Heart left ventricle (tissue), 13 donors: Measurements from ENCODE around the gene ICAM2.

Experiments
- POLR2A ChIP-seq, 2 donors: fragments of 450-650 bp; IDR thresholded peaks; one replicate each; pipeline ENCODE4 v1.6.1; 2017; ENCODE audit warnings: antibody characterized with exemption in 2 of 2, mild to moderate bottlenecking in 2 of 2, moderate library complexity in 2 of 2
- TF ChIP-seq, protein P1 (sequence below), 12 donors: fragments of 200-600 bp; sonication (generic) in 4 of 12; IDR thresholded peaks; one replicate each; pipeline versions ENCODE4 v1.5.0 to v1.8.0; 2018 to 2022; ENCODE audit warnings: antibody characterized with exemption in 12 of 12, mild to moderate bottlenecking in 5 of 12
- donor health status: ischemic (EF 13 %, LVEDD 7.1; RV severe dilation, severe dysfunction).
- donor health status: DM: no; HTN: yes; CAD: no.
- donor health status: DM: no; HTN: no; CAD: no.
- donor health status: ischemic (EF 25% LVEDD 6.9; RV normal size, moderate dysfunction).
- donor health status: ischemic (EF 25% LVEDD 5.7; RV mildly dilated, moderate dysfunction).
- donor health status: ischemic (EF 35%, LVEDD 5.7; RV mildly dilated, moderate dysfunction).
- donor health status: nonischemic (EF 11% LVEDD 7.7; RV severe dilation, severe dysfunction).
- donor health status: DM: yes; HTN: yes; CAD: no.
- donor health status: PGD.
- donor health status: ischemic (EF 29% LVEDD 5.4; RV normal size, mild dysfunction).
- donor health status: nonischemic (EF 23%, LVEDD 6.1; RV moderate dilation, normal function).

DNA sequence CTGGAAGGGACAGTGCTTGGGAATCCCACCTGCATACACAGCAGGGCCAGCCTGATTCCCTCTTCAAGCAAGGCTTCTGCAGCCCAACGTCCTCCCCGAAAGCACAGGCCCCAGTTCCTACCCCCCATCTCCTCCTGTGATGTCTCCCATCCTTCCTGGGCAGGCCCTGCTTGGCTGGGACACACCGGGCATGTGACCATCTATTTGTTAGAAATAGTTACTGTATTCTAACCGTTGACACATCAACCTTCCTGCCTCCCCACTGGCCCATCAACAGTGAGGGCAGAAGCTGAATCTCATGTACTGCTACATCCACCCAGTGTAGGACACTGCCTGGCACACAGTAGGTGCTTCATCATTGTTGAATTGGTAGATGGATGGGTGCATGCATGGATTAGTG, 11.6 kb downstream of the ICAM2 start:
- TF ChIP-seq, protein P1, sequence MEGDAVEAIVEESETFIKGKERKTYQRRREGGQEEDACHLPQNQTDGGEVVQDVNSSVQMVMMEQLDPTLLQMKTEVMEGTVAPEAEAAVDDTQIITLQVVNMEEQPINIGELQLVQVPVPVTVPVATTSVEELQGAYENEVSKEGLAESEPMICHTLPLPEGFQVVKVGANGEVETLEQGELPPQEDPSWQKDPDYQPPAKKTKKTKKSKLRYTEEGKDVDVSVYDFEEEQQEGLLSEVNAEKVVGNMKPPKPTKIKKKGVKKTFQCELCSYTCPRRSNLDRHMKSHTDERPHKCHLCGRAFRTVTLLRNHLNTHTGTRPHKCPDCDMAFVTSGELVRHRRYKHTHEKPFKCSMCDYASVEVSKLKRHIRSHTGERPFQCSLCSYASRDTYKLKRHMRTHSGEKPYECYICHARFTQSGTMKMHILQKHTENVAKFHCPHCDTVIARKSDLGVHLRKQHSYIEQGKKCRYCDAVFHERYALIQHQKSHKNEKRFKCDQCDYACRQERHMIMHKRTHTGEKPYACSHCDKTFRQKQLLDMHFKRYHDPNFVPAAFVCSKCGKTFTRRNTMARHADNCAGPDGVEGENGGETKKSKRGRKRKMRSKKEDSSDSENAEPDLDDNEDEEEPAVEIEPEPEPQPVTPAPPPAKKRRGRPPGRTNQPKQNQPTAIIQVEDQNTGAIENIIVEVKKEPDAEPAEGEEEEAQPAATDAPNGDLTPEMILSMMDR (IDR thresholded peaks at IDR 0.05): no peak
- TF ChIP-seq POLR2A (IDR thresholded peaks at IDR 0.05): no peak
